HG03064 (cell line): Measurements from ENCODE around the gene GNG2.

Experiments
- ATAC-seq: cut with Tn5 transposase; IDR thresholded peaks from one replicate; pipeline ENCODE4 v1.9.1; 2021; ENCODE audit warnings: low read depth; ENCODE audit not compliant: unreplicated experiment

The GNG2 gene

DNA sequence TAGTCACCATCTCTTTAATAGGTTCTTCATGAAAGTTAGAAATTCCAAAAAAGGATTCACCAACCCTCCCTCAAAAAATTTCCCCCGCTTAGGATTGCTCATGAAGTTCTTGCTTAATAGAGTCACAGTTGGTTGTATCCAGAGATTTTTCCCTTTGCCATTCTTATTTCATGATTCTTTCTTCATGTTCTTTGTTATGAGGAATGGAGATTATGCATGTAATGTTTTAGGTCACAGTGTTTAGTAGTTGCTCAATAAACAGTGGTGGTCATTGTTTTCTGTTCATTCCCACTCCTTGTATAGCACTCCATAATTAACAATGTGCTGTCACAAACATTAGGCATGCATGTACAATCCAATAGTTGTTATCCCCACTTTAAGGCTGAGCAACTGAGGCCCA is 77.7 kb downstream of the GNG2 start:
- ATAC-seq = no peak

DNA sequence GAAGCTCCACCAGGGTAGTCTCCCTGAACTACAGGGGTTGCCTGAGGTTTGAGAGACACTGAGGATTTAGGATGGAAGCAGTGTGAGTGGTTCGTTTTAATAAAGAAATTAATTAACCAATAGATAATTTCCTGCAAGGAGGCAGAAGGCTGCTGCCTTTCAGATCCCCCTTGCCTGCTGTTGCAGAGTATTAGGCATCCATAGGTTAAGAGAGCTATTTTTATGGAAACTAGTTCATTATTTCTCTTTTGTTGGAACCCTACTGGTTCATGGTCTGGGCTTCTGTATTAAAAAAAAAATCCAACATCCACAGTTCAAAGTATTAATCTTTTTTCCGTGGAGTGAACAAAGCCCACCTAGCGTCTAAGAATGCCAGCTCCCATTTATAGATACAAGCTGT is 78.4 kb downstream of the GNG2 start:
- ATAC-seq = no peak

DNA sequence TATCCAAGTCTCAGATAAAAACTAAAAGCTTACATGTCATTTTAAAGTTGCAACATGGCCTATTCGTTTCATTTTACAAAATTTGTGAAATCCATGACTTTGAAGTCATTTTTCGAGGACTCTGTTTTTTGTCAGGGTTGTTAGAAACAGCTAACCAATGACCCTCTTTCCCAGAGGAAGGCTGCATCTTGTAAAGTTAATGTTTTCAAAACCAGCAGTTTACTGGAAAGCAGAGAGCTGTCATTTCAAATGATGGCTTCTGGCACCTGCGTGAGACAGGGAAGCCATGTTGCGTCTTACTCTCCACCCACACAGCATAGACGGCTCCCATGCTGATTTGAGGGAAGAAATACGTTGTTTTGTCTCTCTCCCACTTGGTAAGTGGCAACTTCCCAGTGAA is 78.8 kb downstream of the GNG2 start:
- ATAC-seq = no peak

DNA sequence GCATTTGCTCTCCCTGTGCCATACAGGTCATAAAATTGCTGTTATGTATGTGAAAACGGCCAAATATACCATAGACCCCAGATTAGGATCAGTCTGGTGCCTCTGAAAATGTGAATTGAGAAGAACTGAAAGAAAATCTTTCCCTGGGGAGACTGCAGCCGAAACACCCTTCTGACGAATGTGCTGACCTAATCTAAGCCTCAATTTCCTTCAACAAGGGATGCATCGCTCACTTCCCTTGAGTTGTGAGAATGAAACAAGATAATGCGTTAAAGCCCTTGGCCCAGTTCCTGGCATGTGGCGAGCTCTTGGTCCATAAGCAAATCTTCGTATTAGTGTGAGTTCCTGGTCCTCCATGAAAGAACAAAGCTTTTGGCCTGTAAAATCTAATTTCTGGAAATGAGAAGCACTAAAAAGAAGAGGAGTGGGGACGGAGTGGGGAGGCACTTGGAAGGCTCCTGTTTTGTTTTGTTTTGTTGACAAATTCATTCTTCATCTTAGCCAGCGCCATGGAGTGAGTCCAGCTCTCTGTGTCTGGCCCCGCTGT is 79.4 kb downstream of the GNG2 start:
- ATAC-seq = no peak

DNA sequence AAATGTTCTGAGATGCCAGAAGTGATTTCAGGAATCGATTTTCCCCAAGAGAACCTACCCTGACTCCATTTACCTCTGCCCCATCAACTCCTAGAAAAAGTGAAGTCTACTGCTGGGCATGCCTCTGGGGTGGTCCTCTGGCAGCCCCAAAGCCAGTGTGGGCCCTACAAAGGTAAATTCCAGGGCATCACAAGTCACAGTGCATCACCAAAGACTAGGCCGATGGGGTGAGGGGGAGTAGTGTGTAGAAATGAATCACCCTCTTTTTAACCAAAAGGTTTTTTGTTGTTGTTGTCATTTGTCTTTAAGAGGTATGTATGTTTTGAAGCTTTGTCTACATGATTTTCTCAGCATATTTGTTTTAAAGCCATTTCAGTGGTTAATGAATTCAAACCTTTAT is 82.6 kb downstream of the GNG2 start:
- no peak for ATAC-seq

DNA sequence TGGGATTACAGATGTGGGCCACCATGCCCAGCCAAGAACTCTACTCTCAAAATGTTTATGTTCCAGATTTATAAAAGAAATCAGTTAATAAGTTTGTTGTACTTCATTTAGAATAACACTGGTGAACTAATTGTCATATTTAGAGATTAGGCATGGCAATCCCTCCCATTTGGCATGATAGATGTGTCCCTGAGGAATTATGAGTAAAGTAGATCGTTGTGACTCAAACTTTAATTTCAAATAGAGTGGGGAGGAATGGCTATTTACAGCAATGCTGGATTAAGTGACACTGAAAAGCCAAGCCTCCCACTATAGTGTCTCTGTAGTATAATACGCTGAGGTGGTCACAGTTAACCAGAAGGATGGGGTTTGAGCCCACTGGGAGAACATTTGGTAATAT is 89.6 kb downstream of the GNG2 start:
- no peak for ATAC-seq

DNA sequence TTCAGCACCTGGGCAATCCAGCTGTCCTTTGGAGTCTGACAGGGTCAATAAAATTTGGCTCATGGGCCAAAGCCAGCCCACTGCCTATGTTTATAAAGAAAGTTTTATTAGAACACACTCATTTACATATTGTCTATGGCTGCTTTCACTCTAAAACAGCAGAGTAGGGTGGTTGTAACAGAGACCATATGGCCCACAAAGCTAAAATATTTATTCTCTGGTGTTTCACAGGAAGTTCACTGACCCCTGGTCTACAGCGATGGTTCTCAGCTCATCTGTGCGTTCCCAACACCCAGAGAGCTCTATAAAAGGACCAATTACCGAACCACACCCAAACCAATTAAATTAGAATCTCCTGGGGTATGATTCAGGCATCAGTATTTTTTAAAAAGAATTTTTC is 91.2 kb downstream of the GNG2 start:
- no peak for ATAC-seq

DNA sequence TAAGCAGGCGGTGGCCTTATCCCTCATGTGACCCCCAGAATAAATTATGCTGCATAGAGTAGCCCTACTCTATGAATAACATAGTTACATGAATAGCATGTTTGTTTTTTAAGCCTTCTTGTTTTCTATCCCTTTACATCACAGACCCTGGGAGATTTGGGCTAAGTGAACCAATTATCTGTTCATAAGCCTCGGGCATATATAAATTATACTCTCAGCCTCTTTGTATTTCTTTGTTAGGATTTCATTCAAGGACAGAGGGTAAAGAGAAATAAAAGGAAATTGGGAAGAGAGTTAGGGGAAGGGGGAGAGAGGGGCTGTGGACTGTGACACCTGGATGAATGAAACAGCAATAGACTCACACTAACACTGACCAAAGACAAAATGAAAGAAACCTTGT is 93.6 kb downstream of the GNG2 start:
- ATAC-seq = no peak

DNA sequence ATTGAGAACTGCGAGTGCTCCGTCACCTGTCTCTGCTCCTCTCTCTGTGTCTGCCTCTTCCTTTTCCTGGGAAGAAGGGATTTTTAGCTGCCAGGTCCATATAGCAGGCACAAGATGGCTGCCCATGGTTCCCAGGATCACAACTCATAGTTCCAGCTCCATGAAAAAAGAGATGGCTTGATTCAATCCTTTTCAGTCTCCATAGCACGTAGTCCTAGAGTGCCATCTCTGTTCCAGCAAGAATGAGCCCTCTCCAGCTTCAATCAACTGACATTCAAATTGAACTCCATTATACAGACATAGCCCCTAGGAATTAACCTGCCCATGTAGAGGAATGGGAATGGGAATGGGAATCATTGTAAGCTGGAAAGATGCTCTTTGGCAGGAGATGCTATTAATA is 94.2 kb downstream of the GNG2 start:
- ATAC-seq = no peak

DNA sequence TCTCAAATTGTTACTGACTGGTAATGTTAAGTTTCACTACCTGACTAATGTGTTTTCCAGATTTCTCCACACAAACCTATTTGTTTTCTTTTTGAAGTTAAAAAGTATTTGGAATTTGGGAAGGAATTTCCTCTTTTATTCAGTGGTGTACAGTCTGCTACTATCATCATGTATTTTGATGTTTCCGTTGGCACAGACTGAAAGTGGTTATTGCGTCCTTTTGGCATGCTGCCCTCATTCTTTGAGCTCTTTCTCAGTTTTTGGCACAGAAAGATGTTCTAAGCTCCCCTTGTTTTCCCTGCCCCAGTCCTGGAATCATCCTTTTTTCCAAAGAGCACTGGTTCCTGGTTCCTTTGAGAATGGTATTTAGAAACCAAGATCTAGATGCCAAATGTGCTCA is 97.5 kb downstream of the GNG2 start:
- no peak for ATAC-seq

DNA sequence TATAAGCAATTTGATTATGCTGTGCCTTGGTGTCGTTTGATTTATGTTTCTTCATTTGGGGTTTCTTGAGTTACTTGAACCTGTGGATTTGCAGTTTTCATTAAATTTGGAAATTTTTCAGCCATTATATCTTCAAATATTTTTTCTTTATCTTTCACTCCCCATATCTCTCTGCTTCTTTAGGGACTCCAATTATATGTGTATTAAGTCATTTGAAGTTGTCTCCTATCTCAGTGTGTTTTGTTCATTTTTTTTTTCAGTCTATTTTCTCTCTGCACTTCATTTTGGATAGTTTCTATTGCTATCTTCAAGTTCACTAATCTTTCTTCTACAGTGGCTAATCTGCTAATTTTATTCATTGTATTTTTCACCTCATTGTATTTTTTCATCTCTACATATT is 99.5 kb downstream of the GNG2 start:
- ATAC-seq = no peak

DNA sequence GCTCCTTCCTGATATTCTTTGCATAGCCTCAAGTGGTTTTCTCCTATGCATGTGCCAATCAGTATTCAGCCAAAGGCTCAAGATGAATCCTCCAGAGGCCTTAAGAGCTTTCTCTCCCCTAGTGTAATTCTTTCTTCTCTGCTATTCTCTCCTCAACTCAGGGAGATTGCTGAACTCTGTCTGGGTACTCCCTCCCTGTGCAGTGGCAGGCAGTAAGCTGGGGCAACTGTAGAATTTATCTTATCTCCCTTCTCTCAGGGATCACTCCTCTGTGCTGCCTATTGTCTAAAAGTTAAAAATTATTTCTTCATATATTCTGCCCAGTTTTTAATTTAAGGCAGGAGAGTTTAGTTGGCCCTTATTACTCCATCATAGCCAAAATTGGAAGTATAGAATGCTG is 100.5 kb downstream of the GNG2 start:
- ATAC-seq = no peak

DNA sequence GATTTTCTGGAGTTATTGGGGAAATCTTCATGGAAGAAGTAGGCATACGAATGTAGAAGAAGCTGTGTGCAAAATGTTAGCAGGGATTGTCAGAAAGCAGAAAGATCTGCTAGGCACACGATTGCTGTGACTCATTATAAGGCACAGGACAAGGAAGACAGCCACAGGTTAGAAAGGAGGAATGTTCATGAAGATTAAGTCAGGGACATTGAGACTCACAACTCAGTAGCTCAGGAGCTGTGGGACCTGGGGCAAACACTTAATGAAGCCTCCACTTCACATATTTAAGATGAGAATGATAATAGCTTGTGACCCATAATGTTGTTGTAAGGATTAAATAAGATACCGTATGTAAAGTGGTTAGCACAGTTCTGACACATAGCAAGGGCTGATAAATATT is 102.3 kb downstream of the GNG2 start:
- ATAC-seq = no peak

DNA sequence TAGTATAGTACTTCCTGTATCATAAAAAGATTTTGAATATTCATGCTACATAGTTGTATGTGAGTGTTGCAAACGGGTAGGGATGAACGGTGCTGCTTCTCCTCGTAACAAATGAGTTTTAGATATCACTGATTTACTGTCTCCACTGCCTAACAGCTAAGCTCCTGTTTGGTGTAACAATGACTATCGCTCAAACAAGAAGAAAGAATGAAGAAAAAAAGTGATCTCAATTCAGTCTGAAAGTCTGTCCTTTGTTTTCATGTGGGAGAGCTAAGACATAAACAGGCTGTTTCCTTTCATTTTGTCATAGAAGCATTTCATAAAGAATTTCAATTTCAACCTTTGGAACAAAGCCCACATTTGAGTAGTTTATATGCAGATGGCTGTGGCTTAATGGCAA is 102.9 kb downstream of the GNG2 start:
- ATAC-seq = no peak

DNA sequence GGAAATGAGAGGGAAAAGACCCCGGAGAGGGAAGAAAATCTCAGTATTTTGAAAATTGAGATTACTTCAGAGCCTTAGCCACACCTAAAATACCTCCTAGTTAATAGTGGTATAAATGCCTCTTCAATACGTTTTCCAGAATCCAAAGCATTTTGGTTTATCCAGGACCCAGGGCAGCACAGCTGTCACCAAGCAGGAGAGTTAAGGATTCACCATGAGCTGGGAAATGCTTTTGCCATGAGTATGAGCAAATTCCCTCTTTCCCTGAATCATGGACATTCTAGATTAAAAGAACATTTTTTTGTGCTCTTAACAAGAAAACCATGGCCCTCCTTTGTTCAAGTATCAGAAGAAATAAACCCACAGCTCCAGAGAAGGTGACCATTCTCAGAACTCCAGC is 107.1 kb downstream of the GNG2 start:
- ATAC-seq = no peak

DNA sequence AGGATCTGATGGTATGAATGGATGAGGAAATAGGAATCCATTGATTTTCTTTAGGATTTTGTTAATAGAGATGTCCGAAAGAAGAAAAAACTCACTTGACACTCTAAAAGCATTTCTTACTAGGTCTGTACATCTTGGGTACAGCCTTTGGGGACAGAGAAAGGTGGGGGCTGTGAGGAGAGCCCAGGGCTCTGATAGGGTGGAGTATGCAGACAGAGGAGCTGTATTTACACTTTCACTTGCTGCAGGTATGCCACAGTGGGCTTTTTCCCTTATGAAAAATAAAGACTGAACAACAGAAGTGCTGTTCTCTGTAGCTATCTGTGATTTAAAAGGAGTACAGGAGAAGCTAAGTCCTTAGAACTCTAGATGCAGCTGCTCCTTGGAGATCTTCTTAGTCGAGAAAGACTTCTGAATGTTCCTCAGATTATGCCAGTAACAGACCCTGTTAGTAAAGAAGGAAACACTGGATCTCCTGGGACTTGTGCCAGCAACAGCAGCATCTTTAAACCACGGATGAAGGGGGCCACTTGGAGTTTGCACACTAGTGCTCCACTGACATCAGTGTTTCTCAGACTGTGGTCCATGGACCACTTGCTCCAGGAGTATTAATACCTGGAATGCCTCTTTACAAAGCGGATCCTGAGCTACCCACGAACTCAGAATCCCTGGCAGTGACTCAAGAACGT is 109.6 kb downstream of the GNG2 start:
- ATAC-seq = no peak

DNA sequence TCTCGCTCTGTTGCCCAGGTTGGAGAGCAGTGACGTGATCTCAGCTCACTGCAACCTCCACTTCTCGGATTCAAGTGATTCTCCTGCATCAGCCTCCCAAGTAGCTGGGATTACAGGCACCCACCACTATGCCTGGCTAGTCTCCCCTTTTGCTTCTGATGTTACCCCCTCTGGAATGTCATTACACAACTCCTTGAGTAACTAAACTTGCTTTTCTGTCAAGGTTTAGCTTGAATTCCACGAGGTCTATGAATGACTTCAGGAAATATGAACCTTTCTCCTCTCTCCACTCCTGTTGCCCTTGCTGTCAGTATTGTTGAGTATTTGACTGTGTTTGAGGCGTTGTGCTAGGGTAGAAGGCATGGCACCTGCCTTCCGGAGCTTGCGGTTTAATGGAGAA is 112.2 kb downstream of the GNG2 start:
- no peak for ATAC-seq

DNA sequence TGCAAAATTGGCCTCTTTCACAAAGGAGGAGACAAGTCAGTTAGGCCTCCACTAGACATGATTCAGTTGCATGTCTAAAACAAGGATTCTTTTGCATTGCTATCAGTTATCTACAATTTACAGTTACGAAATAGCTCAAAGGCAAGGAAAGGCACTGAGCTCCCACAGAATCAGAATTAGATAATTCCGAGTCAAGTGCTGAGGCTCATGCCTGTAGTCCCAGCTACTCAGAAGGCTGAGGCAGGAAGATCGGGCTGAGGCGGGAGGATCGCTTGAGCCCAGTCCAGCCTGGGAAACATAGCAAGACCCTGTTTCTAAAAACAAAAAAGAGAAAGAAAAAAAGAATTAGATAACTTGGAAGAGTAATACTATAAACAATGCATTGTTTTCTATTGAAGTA is 116.7 kb downstream of the GNG2 start:
- ATAC-seq = no peak

DNA sequence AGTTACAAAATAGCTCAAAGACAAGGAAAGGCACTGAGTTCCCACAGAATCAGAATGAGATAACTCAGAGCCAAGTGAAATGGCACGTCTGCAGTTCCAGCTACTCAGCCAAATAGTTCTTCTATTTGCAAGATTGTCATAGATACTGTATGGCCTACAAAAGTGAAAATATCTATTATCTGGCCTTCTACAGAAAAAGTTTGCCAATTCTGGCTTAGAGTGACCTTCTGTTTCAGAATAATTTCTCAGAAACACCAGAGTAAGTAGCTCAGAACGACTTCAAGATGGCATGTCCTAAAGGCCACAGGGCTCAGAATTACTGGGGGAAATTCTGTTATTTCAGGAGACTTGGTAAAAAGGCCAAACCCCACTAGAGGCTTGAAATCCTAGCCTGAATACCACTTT is 118.3 kb downstream of the GNG2 start:
- ATAC-seq = no peak

DNA sequence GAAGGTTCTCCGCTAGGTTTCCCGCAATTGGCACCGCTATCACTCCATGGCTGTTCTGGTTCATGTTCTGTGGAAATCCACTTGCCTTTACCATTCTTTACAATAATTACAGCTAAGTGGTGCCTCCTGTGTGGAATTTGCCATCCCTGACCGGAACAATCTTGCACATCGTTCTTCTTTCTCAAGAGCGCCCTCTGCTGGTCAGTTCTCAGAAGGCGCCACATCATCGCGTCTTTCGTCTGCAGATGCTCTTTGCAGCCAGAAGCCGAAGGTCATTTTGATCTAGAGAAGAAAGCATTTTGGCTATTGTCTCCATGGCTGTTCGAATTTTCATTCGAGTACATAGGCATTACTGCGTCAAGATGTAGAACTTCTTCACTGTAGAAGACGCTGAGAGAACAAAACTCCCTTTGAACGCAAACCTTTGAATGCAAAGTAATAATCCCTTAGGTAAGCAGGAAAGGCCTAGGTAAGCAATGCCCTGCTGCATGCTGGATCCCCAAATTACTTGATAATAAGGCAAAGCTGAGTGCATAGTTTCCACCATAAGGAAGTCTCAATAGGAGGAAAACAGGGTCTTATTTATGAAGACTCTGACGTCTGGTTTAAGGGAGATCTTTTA is 118.8 kb downstream of the GNG2 start:
- no peak for ATAC-seq

DNA sequence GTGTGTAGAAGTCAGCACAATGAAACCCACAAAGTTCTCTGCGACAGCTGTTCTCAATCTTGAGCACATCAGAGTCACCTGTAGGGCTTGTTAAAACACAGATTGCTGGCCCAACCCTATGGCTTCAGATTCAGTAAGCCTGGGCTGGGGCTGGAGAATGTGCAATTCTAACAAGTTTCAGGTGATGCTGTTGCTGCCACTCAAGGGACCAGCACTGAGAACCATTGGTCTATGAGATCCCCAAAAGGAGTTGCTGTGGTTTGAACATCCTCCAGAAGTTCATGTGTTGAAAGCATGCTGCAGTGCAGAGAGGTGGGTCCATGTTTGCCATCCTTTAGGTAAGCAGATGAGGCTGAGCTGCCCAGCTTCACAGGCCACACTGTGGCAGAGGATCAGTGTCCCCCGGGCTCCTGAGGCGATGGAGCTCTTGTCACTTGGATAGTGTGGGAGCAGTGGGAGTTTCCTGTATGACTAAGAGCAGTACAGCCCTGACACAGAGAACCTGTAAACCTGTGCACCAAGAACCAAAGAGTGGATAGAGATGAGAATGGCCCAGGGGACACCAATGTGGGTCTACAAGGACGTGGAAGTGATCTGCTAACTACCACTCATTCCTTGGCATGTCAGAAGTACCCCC is 120.9 kb downstream of the GNG2 start:
- ATAC-seq = peak; percentile 63

DNA sequence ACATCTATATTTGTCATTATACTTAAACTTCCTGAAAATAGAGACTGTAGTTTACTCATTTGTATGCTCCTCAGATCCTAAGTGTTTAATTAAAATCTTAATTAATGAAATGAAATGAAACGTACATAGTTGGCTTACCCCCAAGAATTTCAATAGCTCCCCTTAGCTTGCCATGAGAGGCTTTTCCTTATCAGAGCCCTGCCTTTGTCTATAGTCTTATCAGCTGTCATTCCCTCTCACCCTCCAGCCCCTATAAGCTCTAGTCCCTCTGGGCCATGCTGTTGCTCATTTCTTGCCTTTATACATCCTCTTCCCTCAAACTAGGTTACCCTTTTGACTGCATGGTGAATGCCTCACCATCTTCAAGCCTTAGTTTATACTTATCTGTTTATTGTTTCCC is 127.8 kb downstream of the GNG2 start:
- no peak for ATAC-seq
